ENCODE data around the gene TEAD4. TPM values are rescaled to one million over a fixed set of nuclear protein-coding genes. Genes with fewer than 3 reads are reported as not detected.

The TEAD4 gene
- 40.6 to 50.6 TPM (median 48.4 TPM) in 5 replicates for total RNA-seq (2022; extraction: Qiagen RNA extraction)

GRCh38 chr12:2959192-2959504 is at the start of gene TEAD4:
TEAD4 (plus strand) TSS chr12:2959397.

GRCh38 chr12:3076730-3077571 is 117.8 kb downstream of the TEAD4 start, which contains the start of gene TSPAN9:
TSPAN9 (plus strand) TSS chr12:3077379; CDS start chr12:3201194, 123,815 bp downstream.

Other genes starting within 250 kb of the TEAD4 start
- 82.8 to 96.3 TPM (median 94.7 TPM) in 5 replicates for gene FKBP4, start 164.4 kb upstream of the TEAD4 start, total RNA-seq (2022; extraction: Qiagen RNA extraction)
- 11.1 to 16.1 TPM (median 14.9 TPM) in 5 replicates for gene ITFG2, start 146.7 kb upstream of the TEAD4 start, total RNA-seq (2022; extraction: Qiagen RNA extraction)
- not detected in 5 replicates for gene NRIP2, start 124.4 kb upstream of the TEAD4 start, total RNA-seq (2022; extraction: Qiagen RNA extraction)
- gene TEX52, start 102.4 kb upstream of the TEAD4 start, total RNA-seq (2022; extraction: Qiagen RNA extraction): not detected in 5 replicates
- 86.1 to 93.2 TPM (median 90.9 TPM) in 5 replicates for gene FOXM1, start 82.2 kb upstream of the TEAD4 start, total RNA-seq (2022; extraction: Qiagen RNA extraction)
- 44.2 to 47.0 TPM (median 46.3 TPM) in 5 replicates for gene RHNO1, start 82.2 kb upstream of the TEAD4 start, total RNA-seq (2022; extraction: Qiagen RNA extraction)
- gene TULP3, start 68.5 kb upstream of the TEAD4 start, total RNA-seq (2022; extraction: Qiagen RNA extraction): 15.6 to 21.1 TPM (median 18.8 TPM) in 5 replicates
- 42.3 to 58.5 TPM (median 53.0 TPM) in 5 replicates for gene TSPAN9, start 118.0 kb downstream of the TEAD4 start, total RNA-seq (2022; extraction: Qiagen RNA extraction)

Data from A549 treated with AZD2906 at 1 μM for 4 hours (cell line).